Stimulated activated CD4-positive, alpha-beta T cell treated with anti-CD3 and anti-CD28 coated beads, Interleukin-1b, Interleukin-23, amount 100 ng/mL, for 1 hour (primary cell): ENCODE measurements around the gene DHFR.

Experiments used
- DNase-seq, 2 donors: peaks; one replicate each; pipeline ENCODE4 v3.0.0-alpha.2; 2020; ENCODE audit warnings: low read depth in 2 of 2

Gene DHFR

DNA sequence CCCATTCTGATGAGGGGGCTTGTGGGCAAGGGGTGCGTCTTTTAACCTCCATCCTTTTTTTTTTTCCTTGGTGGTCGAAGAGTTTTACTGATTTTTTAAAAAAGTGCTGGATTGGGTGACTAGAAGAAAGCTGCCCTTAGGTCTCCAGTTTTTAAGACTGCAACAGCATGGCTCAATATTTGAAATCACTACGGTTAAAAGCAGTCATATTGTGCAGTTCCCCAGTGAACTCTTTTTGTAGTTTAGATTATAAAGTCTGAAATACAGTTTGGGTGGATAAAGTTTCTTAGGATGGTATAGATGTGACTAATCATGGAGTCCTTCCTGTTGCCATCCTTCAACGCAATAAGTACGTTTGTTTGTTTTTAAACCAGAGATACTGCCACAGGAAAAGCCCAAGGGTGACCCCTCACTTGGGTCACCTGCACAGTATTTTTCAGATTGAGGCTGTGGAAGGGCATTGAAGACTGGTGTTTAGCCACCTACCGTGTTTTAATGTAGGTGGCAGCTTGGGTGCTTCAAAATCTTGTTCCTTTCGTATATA, 520 bp upstream of the DHFR start:
- DNase-seq: no peak

DNA sequence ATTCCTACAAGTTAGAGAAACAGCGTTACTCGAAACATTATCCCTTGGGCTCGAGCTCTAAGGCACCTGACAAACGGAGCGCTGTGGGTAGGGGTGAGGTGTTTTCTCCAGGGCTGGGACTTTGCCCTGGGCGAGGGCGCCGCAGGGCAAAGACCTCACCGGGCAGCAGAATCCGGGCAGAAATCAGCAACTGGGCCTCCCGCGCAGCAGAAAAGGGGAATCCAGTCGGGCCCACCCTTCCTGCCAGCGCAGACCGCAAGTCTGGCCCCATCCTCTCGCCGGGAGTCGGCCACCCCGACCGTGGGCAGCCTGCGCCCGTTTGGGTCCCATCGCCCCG, 761 bp downstream of the DHFR start:
- peak in 1 of 2 donors; percentile 0 for DNase-seq

DNA sequence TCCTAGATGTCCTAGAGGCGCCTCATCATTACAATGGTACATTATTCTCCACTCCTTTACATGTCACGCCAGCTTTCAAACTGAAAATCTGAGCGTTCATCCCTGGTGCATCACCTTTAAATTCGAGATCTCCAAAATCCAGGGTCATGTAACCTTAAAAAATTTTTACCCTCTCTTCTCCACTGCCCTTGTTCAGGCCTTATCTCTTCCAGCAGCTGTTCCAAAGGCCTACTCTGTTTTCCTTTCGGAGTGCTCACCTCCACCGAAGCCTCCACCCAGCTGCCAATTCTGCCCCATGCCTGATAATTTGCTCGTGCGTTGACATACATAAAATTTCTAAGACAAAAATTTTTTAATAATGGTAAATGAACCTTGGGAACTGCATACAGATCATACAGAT, 1.3 kb downstream of the DHFR start:
- DNase-seq: no peak

DNA sequence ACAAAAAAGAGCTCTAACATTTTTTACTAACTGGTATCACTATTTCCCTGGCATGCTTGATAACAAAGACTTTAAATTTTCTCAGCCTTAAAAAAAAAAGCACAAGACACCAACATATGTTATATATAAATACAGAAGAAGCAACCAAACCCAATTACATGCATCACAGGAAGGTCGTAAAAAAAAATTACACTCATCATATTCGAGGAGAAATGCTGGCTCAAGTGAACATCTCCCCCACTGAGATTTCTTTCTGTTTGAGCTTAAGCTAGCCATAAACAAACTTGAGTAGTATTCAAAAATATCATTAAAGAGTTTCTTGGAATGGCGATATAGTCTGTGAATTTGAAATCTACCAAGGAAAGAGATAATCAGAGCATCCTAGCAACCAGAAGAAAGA, 7.9 kb downstream of the DHFR start:
- DNase-seq: no peak

DNA sequence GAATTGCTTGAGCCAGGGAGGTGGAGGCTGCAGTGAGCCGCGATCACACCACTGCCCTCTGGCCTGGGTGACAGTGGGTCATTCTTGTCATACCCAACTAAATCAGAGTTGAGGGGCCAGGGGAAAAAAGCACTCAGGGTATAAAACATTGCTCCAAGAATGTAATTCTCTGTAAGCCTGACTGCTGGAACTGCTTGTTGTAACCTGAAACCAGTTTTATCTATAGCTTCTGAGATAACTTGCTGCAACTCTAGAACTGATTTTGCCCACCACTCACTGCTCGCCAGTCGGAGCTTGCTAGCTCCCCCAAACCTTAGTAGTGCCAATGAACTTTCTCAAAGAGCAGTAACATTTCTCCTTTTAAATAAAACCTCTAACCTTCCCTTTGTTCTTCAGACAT, 9.9 kb downstream of the DHFR start:
- no peak for DNase-seq

DNA sequence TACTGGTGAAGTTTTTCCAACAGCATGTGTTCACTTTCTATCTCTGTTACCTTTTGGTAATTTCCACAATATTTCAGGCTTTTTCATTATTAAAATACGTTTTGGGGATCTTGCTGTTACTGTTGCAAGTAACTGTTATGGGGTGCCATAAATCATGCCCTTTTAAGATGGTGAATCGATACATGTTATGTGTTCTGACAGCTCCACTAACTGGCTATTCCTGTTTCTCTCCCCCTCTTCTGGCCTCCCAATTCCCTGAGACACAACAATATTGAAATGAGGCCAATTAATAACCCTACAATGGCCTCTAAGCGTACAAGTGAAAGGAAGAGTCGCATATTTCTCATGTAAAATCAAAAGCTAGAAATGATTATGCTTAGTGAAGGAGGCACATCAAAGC, 13.4 kb downstream of the DHFR start:
- DNase-seq: no peak

DNA sequence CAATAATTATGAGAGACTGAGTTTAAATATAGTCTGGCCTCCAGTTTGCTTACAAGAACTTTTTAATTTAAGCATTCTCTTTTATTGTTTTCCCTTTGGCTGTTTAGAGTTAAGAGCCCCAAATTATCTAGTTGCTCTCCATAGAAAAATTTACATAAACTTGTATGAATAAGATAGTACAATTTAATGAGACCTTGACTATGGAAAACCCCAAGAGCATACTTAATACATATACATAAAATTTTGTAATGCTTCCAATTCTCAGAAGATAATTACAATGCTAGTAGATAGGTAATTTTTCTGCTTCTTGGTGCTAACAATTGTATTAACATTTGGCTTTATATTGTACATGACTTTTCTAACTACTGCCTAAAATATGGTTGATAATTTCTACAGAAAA, 20.6 kb downstream of the DHFR start:
- no peak for DNase-seq

DNA sequence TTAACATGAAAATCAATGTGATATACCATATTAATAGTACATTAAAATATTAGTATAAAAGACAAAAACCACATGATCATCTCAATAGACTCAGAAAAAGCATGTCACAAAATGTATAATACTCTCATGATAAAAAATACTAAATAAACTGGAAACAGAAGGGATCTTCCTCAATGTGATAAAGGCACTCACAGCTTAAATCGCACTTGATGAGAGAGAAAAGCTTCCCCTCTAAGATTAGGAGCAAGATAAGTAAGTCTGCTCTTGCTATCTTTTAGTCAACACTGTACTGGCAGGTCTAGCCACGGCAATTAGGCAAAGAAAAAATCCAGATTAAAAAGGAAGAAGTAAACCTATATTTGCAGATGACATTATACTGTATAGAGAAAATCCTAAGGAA, 22.1 kb downstream of the DHFR start:
- no peak for DNase-seq

DNA sequence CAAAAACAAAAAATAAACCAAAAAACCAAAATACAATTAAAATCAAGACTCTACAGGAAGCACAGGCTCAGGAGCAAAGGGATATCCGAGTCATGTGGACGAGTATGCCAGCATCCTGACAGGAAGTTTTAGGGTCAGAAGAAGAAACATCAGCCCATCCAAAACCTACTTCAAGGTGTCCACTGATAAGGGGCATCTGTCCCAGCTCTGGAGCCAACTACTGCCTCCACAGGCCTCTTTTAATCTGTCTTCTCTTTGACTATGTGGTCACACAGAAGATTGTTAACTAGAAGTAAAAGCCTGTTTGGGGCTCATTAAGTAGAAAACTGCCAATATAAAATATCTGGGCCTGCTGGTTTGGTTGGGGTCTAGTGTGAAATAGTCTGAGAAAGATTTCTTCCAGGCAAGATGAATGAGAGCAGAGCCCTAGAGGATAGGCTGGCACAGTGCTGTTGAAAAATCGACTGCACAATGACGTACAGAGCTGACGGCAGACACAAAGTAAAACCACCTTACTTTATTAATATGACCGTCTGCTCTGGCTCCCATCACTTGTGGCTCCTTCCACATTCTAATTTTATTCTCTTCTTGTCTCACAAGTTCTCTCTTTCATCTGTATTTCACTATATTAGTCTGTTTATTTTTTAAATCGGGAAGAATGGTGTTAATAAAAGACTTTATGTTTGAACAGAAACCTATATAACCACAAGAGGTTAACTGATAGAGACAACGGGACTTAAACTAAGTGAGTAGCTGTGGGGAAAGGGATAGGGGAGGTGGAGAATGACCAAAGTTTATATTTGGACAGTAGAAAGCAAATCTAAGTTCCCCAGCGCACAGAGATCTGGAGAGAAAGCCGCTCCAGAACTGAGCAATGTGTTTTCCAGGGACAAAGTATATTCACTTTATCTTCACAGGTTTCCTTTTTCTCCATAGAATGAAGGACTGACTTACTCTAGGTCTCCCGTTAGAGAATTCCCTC, 23.2 kb downstream of the DHFR start:
- no peak for DNase-seq

DNA sequence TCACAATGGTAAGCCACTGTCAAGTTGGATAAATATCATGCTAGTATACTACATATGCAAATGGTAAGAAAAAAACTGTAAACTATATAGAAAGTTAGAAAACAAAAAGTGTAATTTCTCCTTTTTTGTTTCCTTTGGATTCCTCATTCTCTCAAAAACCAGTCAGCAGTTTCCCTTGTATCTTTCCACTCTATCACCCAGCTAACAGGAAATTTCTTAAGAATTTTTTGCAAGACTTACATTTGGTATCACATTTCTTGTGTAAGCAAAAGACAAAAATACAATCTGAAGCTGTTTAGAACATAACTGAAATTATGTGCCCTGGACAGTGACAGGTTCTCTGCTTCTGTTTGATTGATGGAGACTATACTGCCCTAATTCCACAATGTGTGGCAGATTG, 25.5 kb downstream of the DHFR start:
- DNase-seq: no peak

DNA sequence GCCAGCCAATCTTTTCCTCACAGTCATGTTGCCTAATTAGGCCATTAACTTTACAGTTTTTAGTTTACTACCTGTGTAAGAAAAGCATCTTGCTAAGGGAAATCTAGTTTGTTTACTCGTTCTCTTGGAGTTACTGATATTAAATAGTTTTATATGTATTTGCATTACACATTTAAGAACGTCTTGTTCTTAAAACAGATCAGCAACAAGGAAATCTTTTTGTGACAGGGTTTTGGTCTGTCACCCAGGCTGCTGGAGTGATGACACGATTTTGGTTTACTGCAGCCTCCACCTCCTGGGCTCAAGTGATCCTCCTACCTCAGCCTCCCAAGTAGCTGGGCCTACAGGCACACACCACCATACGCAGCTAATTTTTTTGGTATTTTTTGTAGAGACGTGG, 29.6 kb downstream of the DHFR start:
- DNase-seq: no peak

DNA sequence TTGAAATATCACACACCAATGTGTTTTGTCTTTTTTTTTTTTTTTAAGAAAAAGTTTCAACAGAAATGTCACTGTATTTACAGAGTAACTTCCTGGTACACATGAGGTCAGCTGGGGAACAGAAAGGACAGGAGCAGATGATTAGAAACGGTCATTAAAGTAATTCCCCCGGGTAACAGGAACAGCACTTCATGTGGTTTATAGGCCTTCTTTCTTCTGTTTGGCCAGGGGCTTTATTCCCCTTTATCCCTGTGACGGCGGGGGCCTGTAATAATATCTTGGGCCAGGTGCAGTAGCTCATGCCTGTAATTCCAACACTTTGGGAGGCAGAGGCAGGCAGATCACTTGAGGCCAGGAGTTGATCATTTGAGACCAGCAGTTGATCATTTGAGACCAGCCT, 30.8 kb downstream of the DHFR start:
- no peak for DNase-seq

DNA sequence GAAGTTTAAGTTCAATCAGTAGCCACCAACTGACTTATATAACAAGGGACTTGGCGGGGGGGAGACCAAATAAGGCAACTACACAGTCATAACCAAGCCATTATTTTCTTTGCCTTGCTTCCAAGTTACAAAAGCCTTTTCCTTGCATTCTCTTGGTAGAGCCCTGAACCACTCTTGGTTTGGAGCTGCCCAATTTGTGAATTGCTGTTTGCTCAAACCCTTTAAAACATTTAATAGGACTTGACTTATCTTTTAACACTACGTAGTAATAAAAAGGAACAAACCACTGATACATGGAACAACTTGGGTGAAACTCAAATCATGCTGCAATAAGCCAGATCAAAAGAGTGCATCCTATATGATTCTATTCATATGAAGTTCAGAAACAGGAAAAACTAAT, 32.0 kb downstream of the DHFR start:
- DNase-seq: no peak

DNA sequence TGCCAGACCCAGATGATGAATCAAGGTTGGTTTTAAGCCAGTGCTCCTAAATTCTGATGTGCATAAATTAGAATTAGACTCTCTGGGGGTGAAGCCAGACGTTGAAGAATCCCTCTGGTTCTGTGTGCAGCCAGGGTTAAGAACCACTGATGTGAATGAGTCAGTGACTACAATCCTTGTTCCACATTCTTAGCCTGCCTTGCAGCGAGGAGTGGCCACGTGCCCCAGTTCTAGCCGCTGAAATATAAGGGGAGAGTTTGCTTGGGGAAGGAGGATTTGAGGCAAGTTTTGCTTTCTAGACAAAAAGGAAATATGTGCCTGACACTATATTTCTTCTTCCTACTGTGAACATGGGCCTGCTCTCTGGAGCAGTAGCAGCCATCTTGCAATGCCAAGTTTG, 34.6 kb downstream of the DHFR start:
- no peak for DNase-seq

DNA sequence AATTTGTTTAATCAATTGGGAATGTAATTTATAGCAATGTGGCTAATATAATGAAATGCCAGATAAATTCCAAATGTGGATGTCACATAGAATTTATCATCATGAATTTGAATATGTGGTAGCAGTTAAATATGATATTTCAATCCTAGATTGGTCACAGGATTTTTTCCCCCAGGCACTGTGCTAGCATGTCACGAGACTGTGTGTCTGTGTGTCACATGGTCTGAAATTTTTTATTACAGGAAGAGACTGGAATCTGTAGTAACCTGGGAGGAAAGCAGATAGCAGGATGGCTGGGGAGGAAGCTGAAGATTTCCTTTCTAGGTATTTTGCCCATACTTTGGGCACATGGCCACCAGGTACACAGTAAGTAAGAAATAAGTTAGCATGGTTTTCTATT, 35.7 kb downstream of the DHFR start:
- no peak for DNase-seq

DNA sequence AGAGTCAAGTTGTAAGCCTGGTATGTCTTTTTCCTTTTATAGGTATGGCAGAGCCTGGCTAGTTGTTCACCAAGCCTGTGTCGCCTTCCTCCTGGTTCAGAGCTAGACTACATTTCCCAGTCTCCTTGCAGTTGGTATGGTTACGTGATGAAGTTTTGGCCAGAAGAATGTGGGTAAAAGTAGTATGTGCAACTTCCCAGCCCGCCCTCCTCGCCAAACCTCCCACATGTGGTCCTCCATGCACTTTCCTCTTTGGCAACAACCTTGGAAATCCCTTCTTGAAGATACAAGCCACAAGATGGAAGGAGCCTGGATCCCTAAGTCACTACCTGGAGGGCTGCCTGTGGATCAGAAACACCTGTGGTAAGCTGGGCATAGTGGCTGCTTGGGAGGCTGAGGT, 36.3 kb downstream of the DHFR start:
- DNase-seq: no peak

DNA sequence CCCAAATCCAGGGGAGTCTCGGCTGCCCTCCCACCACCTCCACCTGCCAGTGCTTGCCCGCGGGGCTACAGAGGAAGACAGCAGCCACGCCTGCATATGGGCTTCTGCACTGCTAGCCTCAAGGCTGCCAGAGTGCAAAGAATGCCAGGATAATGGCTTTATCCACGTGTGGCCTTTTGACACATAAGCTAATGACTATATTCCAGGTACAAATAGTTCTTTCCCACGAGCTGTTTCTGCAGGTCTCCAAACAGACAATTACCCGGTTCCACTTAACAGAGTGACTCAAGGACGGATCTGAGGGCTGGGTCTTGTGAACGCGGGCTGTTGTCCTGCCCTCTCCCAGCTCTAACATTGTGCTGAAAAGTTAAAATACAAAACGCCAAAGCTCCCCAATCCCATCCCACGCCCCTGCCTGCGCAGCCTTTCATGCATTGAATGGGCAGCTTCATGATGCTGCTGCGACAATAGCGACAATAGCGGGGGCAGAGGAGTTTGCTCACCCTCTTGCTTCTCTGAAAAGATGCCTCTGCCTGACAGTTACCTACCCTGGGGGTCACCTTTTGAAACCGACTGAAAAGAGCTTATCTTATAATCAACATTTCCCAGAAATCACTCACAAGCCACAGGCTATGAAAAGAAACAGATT, 39.4 kb downstream of the DHFR start:
- DNase-seq: no peak

DNA sequence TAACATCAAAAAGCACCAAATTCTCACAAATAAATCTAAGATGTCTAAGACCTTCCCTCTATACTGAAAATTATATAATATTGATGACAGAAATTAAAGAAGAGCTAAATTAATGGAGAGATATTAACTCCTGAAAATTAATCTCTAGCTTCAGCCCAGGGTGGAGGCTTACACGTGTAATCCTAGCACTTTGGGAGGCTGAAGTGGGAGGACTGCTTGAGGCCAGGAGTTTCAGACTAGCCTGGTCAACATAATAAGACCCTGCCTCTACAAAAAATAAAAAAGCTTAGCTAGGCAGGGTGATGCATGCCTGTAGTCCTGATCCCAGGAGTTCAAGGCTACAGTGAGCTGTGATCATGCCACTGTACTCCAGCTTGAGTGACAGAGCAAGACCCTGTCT, 45.1 kb downstream of the DHFR start:
- DNase-seq: no peak

DNA sequence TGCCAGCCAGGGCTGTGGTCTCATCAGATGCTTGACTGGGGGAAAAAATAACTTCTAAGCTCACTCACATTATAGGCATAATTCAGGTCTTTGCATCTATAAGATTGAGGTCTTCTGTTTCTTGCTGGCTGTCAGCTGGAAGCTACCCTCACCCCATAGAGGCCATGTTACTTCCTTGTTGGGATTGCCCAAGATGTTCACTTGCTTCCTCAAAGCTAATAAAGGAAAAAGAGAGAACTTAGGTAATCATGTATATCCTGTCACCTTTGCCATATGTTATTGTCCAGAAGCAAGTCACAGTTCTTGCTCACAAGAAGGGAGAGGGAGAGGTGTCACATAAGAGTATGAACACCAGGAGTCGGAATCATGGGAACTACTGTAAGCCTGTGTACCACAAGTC, 46.1 kb downstream of the DHFR start:
- DNase-seq: no peak

DNA sequence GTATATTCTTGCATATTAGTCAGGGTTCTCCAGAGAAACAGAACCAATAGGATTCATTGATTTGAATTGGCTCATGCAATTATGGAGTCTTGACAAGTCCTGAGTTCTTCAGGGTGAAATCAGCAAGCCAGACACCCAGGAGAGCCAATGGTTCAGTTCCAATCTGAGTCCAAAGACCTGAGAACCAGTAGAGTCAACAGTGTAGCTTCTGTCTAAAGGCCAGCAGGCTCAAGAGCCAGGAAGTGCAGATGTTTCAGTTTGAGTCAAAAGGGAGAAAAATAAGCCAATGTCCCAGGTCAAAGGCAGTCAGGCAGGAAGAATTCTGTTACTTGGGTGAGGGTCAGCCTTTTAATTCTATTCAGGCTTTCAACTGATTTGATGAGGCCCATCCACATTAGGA, 47.0 kb downstream of the DHFR start:
- no peak for DNase-seq

DNA sequence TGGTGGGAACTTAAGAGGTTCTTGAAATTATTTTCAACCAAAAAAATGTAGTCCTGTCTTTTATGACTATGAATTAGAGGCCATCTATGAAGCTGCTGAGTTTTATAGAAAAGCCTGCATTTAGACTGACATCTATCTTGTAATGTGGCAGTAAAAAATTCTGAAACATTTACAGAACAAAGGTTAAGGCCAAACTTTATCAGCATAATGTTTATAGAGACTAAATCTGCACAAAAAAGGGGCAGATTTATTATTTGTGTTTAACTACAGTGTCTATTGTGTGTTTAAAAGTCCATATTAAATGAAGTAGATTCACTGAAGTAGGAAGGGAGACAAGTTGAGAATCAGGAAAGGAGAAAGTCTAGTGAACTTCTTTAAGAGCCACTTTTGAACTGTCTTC, 47.4 kb downstream of the DHFR start:
- no peak for DNase-seq

DNA sequence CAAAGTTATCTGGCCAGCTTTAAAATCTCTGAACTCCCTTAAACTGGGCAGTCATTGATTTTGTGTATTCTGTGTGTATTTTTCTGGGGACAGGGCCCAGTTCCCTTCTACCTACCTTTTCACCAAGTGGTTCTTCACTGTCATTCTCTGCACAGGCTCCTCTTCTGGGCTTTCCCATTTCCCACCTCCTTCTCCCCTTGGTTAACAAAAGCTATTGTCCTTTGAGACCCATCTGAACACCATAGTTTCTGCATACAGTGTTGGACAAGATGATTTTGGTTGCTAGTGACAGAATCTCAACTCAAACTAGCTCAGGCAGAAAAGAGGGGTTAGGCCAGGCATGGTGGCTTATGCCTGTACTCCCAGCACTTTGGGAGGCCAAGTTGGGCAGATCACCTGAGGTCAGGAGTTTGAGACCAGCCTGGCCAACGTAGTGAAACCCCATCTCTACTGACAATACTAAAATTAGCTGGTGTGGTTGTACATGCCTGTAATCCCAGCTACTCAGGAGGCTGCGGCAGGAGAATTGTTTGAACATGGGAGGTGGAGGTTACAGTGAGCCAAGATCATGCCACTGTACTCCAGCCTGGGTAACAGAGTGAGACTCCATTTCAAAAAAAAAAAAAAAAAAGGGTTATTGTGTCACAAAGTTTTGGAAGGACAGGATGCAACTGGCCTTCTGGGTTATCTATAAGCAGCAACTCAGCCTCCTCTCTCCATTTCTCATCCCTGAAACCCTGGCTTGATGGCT, 53.7 kb downstream of the DHFR start:
- no peak for DNase-seq

DNA sequence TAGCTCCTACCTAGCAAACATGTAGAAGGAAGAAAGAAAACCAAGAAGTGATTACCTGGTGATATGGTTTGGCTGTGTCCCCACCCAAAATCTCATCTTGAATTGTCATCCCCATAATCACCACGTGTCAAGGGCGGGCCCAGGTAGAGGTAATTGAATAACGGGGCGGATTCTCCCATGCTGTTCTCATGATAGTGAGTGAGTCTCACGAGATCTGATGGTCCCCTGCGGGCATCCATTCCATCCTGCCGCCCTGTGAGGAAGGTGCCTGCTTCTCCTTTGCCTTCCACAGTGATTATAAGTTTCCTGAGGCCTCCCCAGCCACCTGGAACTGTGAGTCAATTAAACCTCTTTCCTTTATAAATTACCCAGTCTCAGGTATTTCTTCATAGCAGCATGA, 57.3 kb downstream of the DHFR start:
- DNase-seq: no peak
